Fibroblast of lung (primary cell): Measurements from ENCODE around the gene FOXB1. TPM values are rescaled to one million over a fixed set of nuclear protein-coding genes. Genes with fewer than 3 reads are reported as not detected.

ENCODE experiments used
- DNase-seq, 2 donors: peaks; one replicate each; pipeline versions ENCODE4 v3.0.0 to v3.0.0-alpha.2; 2010; ENCODE audit warnings: low read depth in 2 of 2
- H2AFZ ChIP-seq: 2 replicates; pipeline ENCODE4 v1.5.1; 2012; ENCODE audit warnings: low read length, control low read depth, inconsistent platforms
- H3K27ac ChIP-seq: 2 replicates; pipeline ENCODE4 v1.5.1; 2011; ENCODE audit warnings: low read length, control low read depth; ENCODE audit not compliant: insufficient read depth
- H3K27me3 ChIP-seq: 2 replicates; pipeline ENCODE4 v1.5.1; 2011; ENCODE audit warnings: mild to moderate bottlenecking, low read length; ENCODE audit not compliant: control insufficient read depth, insufficient read depth
- H3K36me3 ChIP-seq: 2 replicates; pipeline ENCODE4 v1.5.1; 2011; ENCODE audit warnings: low read length; ENCODE audit not compliant: control insufficient read depth, insufficient read depth
- H3K4me1 ChIP-seq: 2 replicates; pipeline ENCODE4 v1.5.1; 2011; ENCODE audit warnings: low read length; ENCODE audit not compliant: control insufficient read depth, insufficient read depth; ENCODE audit errors: extremely low read depth
- H3K4me2 ChIP-seq: 2 replicates; pipeline ENCODE4 v1.5.1; 2011; ENCODE audit warnings: low read length, control low read depth; ENCODE audit not compliant: insufficient read depth; ENCODE audit errors: extremely low read depth
- H3K4me3 ChIP-seq, 4 experiments: fragments of 200-600 bp in 1 of 4; sonication (generic) in 1 of 4; replicated peaks in 1 of 4; 2 replicates each; pipeline ENCODE4 v1.5.1; 2011 to 2016; ENCODE audit warnings: low read length in 4 of 4, low read depth in 3 of 4, mild to moderate bottlenecking in 3 of 4, control low read depth in 2 of 4, inconsistent platforms in 1 of 4, mixed read lengths in 1 of 4; ENCODE audit not compliant: insufficient read depth in 1 of 4; ENCODE audit errors: control extremely low read depth in 1 of 4
- H3K79me2 ChIP-seq: 2 replicates; pipeline ENCODE4 v1.5.1; 2012; ENCODE audit warnings: mild to moderate bottlenecking, low read length, inconsistent platforms; ENCODE audit not compliant: control insufficient read depth, insufficient read depth
- H3K9ac ChIP-seq: 2 replicates; pipeline ENCODE4 v1.5.1; 2011; ENCODE audit warnings: mild to moderate bottlenecking, low read length, control low read depth; ENCODE audit not compliant: insufficient read depth
- H3K9me3 ChIP-seq: 2 replicates; pipeline ENCODE4 v1.5.1; 2012; ENCODE audit warnings: low read depth, low read length; ENCODE audit not compliant: control insufficient read depth, insufficient read depth
- H4K20me1 ChIP-seq: 2 replicates; pipeline ENCODE4 v1.5.1; 2011; ENCODE audit warnings: low read length; ENCODE audit not compliant: control insufficient read depth, insufficient read depth; ENCODE audit errors: extremely low read depth
- EZH2 ChIP-seq: IDR thresholded peaks from 2 replicates; pipeline ENCODE4 v1.5.1; 2012; ENCODE audit warnings: low read length, control low read depth, mild to moderate bottlenecking; ENCODE audit errors: missing control alignments
- polyA plus RNA-seq, 2 donors: library from polyadenylated mRNA; depleted of rRNA in 1 of 2; stranded (reverse) in 1 of 2; unstranded in 1 of 2; fragments of >200 nt; gene quantifications; 2 replicates each; pipeline ENCODE4 v1.2.1, GENCODE V29; 2011 to 2012; ENCODE audit warnings: missing spikeins in 1 of 2
- total RNA-seq: library from RNA; depleted of rRNA; stranded (reverse); fragments of >200 nt; gene quantifications from 2 replicates; pipeline ENCODE4 v1.2.1, GENCODE V29; 2014
- TF ChIP-seq, protein P1 (sequence below), 2 donors: IDR thresholded peaks in 1 of 2; conservative IDR thresholded peaks in 1 of 2; 1 replicate in 1 of 2; 2 replicates in 1 of 2; pipeline ENCODE4 v1.5.1; 2011 to 2012; ENCODE audit warnings: low read length in 2 of 2, control low read depth in 1 of 2, inconsistent platforms in 1 of 2, low read depth in 1 of 2, mild to moderate bottlenecking in 1 of 2

Gene FOXB1
- total and polyA plus RNA-seq, 2 donors (not counting 1 experiment from before 2014, with no cell fraction given): not detected

DNA sequence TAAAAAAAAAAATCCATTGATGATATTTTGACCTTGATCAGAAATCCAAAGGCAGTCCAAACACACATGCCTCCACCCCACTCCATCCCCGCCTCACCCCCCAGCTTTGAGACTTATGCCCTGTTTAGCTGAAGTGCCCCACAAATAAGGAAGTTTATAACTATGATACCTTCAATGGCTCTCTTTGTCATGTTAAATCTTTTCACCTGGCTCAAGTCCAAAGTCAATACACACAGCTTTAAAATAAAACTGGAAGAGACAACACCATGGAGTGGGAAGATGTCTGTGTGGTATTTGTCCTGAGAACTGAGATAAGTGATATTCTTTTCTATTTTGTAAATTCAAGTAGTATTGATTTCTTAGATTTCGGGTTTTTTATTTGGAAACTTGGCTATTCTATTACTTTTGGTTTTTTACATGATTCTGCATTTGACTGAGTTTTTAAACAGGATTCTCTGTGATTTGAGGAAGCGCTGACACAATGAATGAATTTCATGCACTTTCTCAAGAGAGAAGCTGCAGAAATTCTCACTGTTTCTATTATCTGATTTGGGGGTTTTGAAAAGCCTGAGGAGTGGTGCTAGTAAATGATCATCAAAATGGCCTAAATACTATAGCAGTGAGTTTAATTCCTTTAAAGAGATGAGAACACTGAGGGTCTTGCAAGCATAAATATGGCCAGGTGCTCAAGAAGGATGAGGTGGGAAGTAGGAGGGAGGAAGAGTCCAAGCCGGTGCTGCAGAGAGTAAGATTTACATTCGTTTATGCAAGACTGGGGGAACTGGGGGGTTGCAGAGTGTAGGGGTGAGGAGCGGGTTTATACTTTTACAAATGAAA, 5.2 kb downstream of the FOXB1 start:
- H3K4me2 ChIP-seq: no peak overlapping the region
- peaks cover 57% of the 10 kb centered on the region for H3K27me3 ChIP-seq
- no peak for TF ChIP-seq EZH2
- TF ChIP-seq, protein P1, sequence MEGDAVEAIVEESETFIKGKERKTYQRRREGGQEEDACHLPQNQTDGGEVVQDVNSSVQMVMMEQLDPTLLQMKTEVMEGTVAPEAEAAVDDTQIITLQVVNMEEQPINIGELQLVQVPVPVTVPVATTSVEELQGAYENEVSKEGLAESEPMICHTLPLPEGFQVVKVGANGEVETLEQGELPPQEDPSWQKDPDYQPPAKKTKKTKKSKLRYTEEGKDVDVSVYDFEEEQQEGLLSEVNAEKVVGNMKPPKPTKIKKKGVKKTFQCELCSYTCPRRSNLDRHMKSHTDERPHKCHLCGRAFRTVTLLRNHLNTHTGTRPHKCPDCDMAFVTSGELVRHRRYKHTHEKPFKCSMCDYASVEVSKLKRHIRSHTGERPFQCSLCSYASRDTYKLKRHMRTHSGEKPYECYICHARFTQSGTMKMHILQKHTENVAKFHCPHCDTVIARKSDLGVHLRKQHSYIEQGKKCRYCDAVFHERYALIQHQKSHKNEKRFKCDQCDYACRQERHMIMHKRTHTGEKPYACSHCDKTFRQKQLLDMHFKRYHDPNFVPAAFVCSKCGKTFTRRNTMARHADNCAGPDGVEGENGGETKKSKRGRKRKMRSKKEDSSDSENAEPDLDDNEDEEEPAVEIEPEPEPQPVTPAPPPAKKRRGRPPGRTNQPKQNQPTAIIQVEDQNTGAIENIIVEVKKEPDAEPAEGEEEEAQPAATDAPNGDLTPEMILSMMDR (conservative IDR thresholded peaks at IDR 0.05 in 1 of 2, IDR thresholded peaks at IDR 0.05 in 1 of 2; ENCODE audit: low read depth in 1 of 2, low read length in 2 of 2): no peak
- H3K4me1 ChIP-seq: no peaks in the 10 kb centered on the region
- no peak overlapping the region for H3K27ac ChIP-seq
- H3K9me3 ChIP-seq: no peaks in the 10 kb centered on the region
- H4K20me1 ChIP-seq: no peaks in the 10 kb centered on the region
- no peaks in the 10 kb centered on the region for H3K36me3 ChIP-seq
- no peaks in the 10 kb centered on the region for H3K79me2 ChIP-seq
- no peak overlapping the region for H2AFZ ChIP-seq
- H3K9ac ChIP-seq: no peak overlapping the region
- no peak for DNase-seq
- no peak overlapping the region for H3K4me3 ChIP-seq

- no peak overlapping the region for H3K27ac ChIP-seq
- no peak overlapping the region for H2AFZ ChIP-seq
- no peaks in the 10 kb centered on the region for H3K9me3 ChIP-seq
- H3K27me3 ChIP-seq: peaks cover 49% of the 10 kb centered on the region
- H3K79me2 ChIP-seq: no peaks in the 10 kb centered on the region
- no peak for DNase-seq
- no peaks in the 10 kb centered on the region for H3K4me1 ChIP-seq
- no peaks in the 10 kb centered on the region for H3K36me3 ChIP-seq
- no peak overlapping the region for H3K4me2 ChIP-seq
- no peak overlapping the region for H3K4me3 ChIP-seq
- no peaks in the 10 kb centered on the region for H4K20me1 ChIP-seq
- TF ChIP-seq, protein P1 (conservative IDR thresholded peaks at IDR 0.05 in 1 of 2, IDR thresholded peaks at IDR 0.05 in 1 of 2; ENCODE audit: low read depth in 1 of 2, low read length in 2 of 2): no peak
- TF ChIP-seq EZH2: no peak
- no peak overlapping the region for H3K9ac ChIP-seq
Observed at GRCh38 chr15:60009980-60010732, 6.0 kb downstream of the FOXB1 start.

DNA sequence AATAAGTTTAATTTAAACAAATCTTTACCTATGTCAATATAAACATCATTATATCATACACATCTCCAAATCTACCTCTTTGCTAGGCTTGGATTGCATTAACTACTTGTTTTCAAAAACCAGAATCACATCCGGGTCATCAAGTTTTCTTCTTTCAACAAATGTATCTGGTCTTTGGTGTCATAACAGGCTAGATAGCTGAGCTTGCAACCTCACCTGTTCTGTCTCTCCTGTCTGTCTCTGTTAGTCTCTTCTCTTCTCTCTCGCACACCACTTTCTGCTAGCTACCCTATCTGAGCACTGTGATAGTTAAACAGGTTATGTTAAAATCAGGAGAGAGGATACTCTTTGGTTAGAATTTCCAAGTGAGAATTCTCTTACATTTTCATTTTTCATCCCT, 6.7 kb downstream of the FOXB1 start:
- H3K4me1 ChIP-seq: no peaks in the 10 kb centered on the region
- H3K4me2 ChIP-seq: no peak overlapping the region
- H3K9ac ChIP-seq: no peak overlapping the region
- H2AFZ ChIP-seq: no peak overlapping the region
- no peaks in the 10 kb centered on the region for H3K9me3 ChIP-seq
- H3K36me3 ChIP-seq: no peaks in the 10 kb centered on the region
- H3K27me3 ChIP-seq: peaks cover 42% of the 10 kb centered on the region
- no peaks in the 10 kb centered on the region for H3K79me2 ChIP-seq
- H3K27ac ChIP-seq: no peak overlapping the region
- TF ChIP-seq, protein P1 (conservative IDR thresholded peaks at IDR 0.05 in 1 of 2, IDR thresholded peaks at IDR 0.05 in 1 of 2; ENCODE audit: low read depth in 1 of 2, low read length in 2 of 2): no peak
- TF ChIP-seq EZH2: peak; percentile 20
- no peak for DNase-seq
- H4K20me1 ChIP-seq: no peaks in the 10 kb centered on the region
- H3K4me3 ChIP-seq: no peak overlapping the region
